ENCODE data around the gene ARHGEF26.

GRCh38 chr3:154098376-154098775 is 22.8 kb upstream of the ARHGEF26 start:
- TF ChIP-seq CTCF (IDR thresholded peaks at IDR 0.05; ENCODE audit: low read depth, low read length) (no peak), POLR2A (IDR thresholded peaks at IDR 0.05; ENCODE audit: extremely low read depth, insufficient read length) (no peak), MYC (IDR thresholded peaks at IDR 0.05; ENCODE audit: low read depth, low read length) (no peak), MAX (IDR thresholded peaks at IDR 0.05; ENCODE audit: low read depth, low read length) (no peak)
